Stimulated activated CD8-positive, alpha-beta memory T cell treated with anti-CD3 and anti-CD28 coated beads, Interleukin-7, amount 100 ng/mL, for 1 hour (primary cell): ENCODE data around the gene ACO2.
"Not testable (repeated sequence)": the region's sequence is repeated elsewhere in the genome, so short reads cannot be mapped to it uniquely, and the experiment has no call there.

Source experiments
- DNase-seq, 2 donors: peaks; one replicate each; pipeline ENCODE4 v3.0.0-alpha.2; 2020; ENCODE audit warnings: low read depth in 2 of 2

ACO2 gene

GRCh38 chr22:41448189-41448808 is 20.6 kb upstream of the ACO2 start:
- peak; percentile 76 for DNase-seq

GRCh38 chr22:41458161-41458728 is 10.7 kb upstream of the ACO2 start:
- DNase-seq = no peak

GRCh38 chr22:41459431-41459830 is 9.5 kb upstream of the ACO2 start:
- no peak for DNase-seq

GRCh38 chr22:41460071-41460470 is 8.8 kb upstream of the ACO2 start:
- not testable (repeated sequence) for DNase-seq

GRCh38 chr22:41461901-41462300 is 7.0 kb upstream of the ACO2 start:
- no peak for DNase-seq

GRCh38 chr22:41469218-41469851 is 418 bp downstream of the ACO2 start:
- DNase-seq = no peak

- no peak for DNase-seq
These were observed 2.0 kb downstream of the ACO2 start for GRCh38 chr22:41470886-41471285.

GRCh38 chr22:41471568-41471967 is 2.7 kb downstream of the ACO2 start:
- no peak for DNase-seq

GRCh38 chr22:41474872-41475451 is 6.0 kb downstream of the ACO2 start:
- DNase-seq = no peak

- no peak for DNase-seq
These were observed 9.6 kb downstream of the ACO2 start for GRCh38 chr22:41478473-41478872.

- no peak for DNase-seq
These were observed 10.1 kb downstream of the ACO2 start for GRCh38 chr22:41478891-41479521.

- DNase-seq = no peak
These were observed 10.9 kb downstream of the ACO2 start for GRCh38 chr22:41479671-41480396.

GRCh38 chr22:41480397-41480735 is 11.4 kb downstream of the ACO2 start:
- DNase-seq = no peak

- no peak for DNase-seq
These were observed 12.4 kb downstream of the ACO2 start for GRCh38 chr22:41481131-41481830.

- no peak for DNase-seq
These were observed 13.0 kb downstream of the ACO2 start for GRCh38 chr22:41481925-41482318.

GRCh38 chr22:41482319-41482935 is 13.5 kb downstream of the ACO2 start:
- no peak for DNase-seq

GRCh38 chr22:41485033-41485432 is 16.1 kb downstream of the ACO2 start:
- no peak for DNase-seq

- DNase-seq = no peak
These were observed 18.4 kb downstream of the ACO2 start for GRCh38 chr22:41487037-41487935.

- no peak for DNase-seq
These were observed 19.2 kb downstream of the ACO2 start for GRCh38 chr22:41488076-41488475.
